K562 (cell line): ENCODE data around the gene LGALS9B. TPM values are rescaled to one million over a fixed set of nuclear protein-coding genes. Genes with fewer than 3 reads are reported as not detected.
"Not testable (repeated sequence)": the region's sequence is repeated elsewhere in the genome, so short reads cannot be mapped to it uniquely, and the experiment has no call there.

Source experiments
- ATAC-seq: fragments of 200-7000 bp; cut with Tn5 transposase; 3 replicates; pipeline ENCODE4 v1.9.1; 2020; ENCODE audit warnings: moderate library complexity
- BruUV-seq: library from RNA; stranded (reverse); fragments of 400-500 nt; replicated peaks from 2 replicates; lab custom pipeline; 2021; lab: Mats Ljungman, UMichigan
- CTCF ChIA-PET: fragments of 300-600 bp; formaldehyde crosslinking; extraction: SDS; loops from one replicate; lab custom pipeline; 2021; ENCODE audit warnings: low intra/inter-chr PET ratio; lab: Yijun Ruan, JAX
- POLR2A ChIA-PET: fragments of 300-600, 350-650 bp; sonication (Branson Sonifier 250); formaldehyde crosslinking; extraction: SDS; loops from one replicate; lab custom pipeline; 2021; ENCODE audit warnings: antibody characterized with exemption, inconsistent platforms; lab: Yijun Ruan, JAX
- DNase-seq, 4 experiments: peaks; one replicate each; pipeline versions ENCODE4 v3.0.0 to v3.0.0-alpha.2; 2011 to 2018; ENCODE audit warnings: low spot score in 3 of 4, mixed read lengths in 3 of 4; ENCODE audit errors: extremely low read depth in 1 of 4
- FAIRE-seq: peaks from 2 replicates; lab custom pipeline; 2011; peaks lifted over from hg19 to GRCh38; lab: Jason Lieb, UNC
- H2AFZ ChIP-seq: 2 replicates; pipeline ENCODE4 v1.6.0; 2011; ENCODE audit warnings: low read depth, low read length, control low read depth, inconsistent platforms
- H3K27ac ChIP-seq: fragments of 200-600 bp; 3 replicates; pipeline ENCODE4 v1.8.0; 2011; ENCODE audit warnings: low read depth, mild to moderate bottlenecking, control low read depth, inconsistent platforms, low read length, moderate library complexity, mixed read lengths; ENCODE audit errors: extremely low read depth
- H3K27me3 ChIP-seq, 2 experiments: fragments of 300-600 bp in 1 of 2; 2 replicates in 1 of 2; 3 replicates in 1 of 2; pipeline versions ENCODE4 v1.6.0 to v1.8.0; 2011; ENCODE audit warnings: inconsistent platforms in 2 of 2, low read length in 2 of 2, mild to moderate bottlenecking in 1 of 2, mixed read lengths in 1 of 2, moderate library complexity in 1 of 2; ENCODE audit not compliant: control insufficient read depth in 2 of 2, insufficient read depth in 2 of 2
- H3K36me3 ChIP-seq: fragments of 300-600 bp; 3 replicates; pipeline ENCODE4 v1.8.0; 2011; ENCODE audit warnings: mild to moderate bottlenecking, low read length, inconsistent platforms; ENCODE audit not compliant: control insufficient read depth, insufficient read depth
- H3K4me1 ChIP-seq, 2 experiments: fragments of 200-600 bp in 1 of 2; replicated peaks in 1 of 2; 2 replicates in 1 of 2; 3 replicates in 1 of 2; pipeline versions ENCODE4 v1.5.1 to v1.8.0; 2011; ENCODE audit warnings: inconsistent platforms in 2 of 2, low read length in 2 of 2, mild to moderate bottlenecking in 1 of 2, mixed read lengths in 1 of 2, moderate library complexity in 1 of 2; ENCODE audit not compliant: control insufficient read depth in 2 of 2, insufficient read depth in 2 of 2
- H3K4me2 ChIP-seq: 2 replicates; pipeline ENCODE4 v1.6.1; 2011; ENCODE audit warnings: low read length, control low read depth, inconsistent platforms, mixed read lengths; ENCODE audit not compliant: insufficient read depth
- H3K4me3 ChIP-seq: fragments of 200-600 bp; sonication (generic), shearing (Covaris generic); 2 replicates; pipeline ENCODE4 v1.5.1; 2016; ENCODE audit warnings: control low read depth, inconsistent platforms
- H3K79me2 ChIP-seq: fragments of 200-600 bp; 3 replicates; pipeline ENCODE4 v1.8.0; 2011; ENCODE audit warnings: low read length, inconsistent platforms; ENCODE audit not compliant: control insufficient read depth, insufficient read depth
- H3K9ac ChIP-seq, 2 experiments: 2 replicates each; pipeline versions ENCODE4 v1.6.0 to v1.6.1; 2011; ENCODE audit warnings: low read depth in 2 of 2, low read length in 2 of 2, control low read depth in 1 of 2, inconsistent platforms in 1 of 2, mild to moderate bottlenecking in 1 of 2, mixed read lengths in 1 of 2; ENCODE audit not compliant: insufficient read depth in 1 of 2
- H3K9me1 ChIP-seq: one replicate; pipeline ENCODE4 v1.6.0; 2011; ENCODE audit warnings: inconsistent platforms, mild to moderate bottlenecking, low read length, moderate library complexity; ENCODE audit not compliant: control insufficient read depth, insufficient read depth
- H3K9me3 ChIP-seq: replicated peaks from 2 replicates; pipeline ENCODE4 v1.5.1; 2011; ENCODE audit warnings: low read depth, low read length, inconsistent platforms; ENCODE audit not compliant: control insufficient read depth, insufficient read depth
- H4K20me1 ChIP-seq: replicated peaks from 2 replicates; pipeline ENCODE4 v1.6.1; 2011; ENCODE audit warnings: low read length, inconsistent platforms, mixed read lengths; ENCODE audit not compliant: control insufficient read depth, insufficient read depth
- WGBS: fragments of 100-300 bp; shearing (Covaris generic); methylation state at CpG from one replicate; pipeline ENCODE4 v1.1.6; 2016; ENCODE audit warnings: low coverage, mixed read lengths; ENCODE audit not compliant: insufficient coverage; ENCODE audit errors: missing lambda C conversion rate; 5-methylcytosine and 5-hydroxymethylcytosine counted together
- in situ Hi-C: fragments of 300-500 bp; cut with MboI; formaldehyde crosslinking; loops from 4 replicates; pipeline ENCODE4 v1.15.0; 2018; ENCODE audit warnings: inconsistent platforms, mixed read lengths
- intact Hi-C: fragments of 100-400 bp; cut with micrococcal nuclease; formaldehyde crosslinking; loops from 2 replicates; pipeline ENCODE4 v1.14.2; 2022
- polyA plus RNA-seq, 8 experiments: library from polyadenylated mRNA; depleted of rRNA in 4 of 8; stranded (reverse) in 5 of 8; unstranded in 3 of 8; fragments of >200 nt; fragmentation: Nextera tagmentation in 2 of 8; fragmentation: Illumina TruSeq in 1 of 8; extraction: Ambion mirVana in 2 of 8; extraction: Trizol in 1 of 8; gene quantifications; 2 replicates each; pipeline versions ENCODE4 v1.2.1 to v1.2.3, GENCODE V29; 2011 to 2014; ENCODE audit warnings: inconsistent platforms in 1 of 8, missing spikeins in 1 of 8
- total RNA-seq, 7 experiments: library from RNA; depleted of rRNA in 6 of 7; stranded (reverse); fragments of >200 nt in 6 of 7; fragmentation: Illumina TruSeq in 2 of 7; extraction: Trizol in 2 of 7; gene quantifications; 2 replicates each; pipeline versions ENCODE4 v1.2.1 to v1.2.3, GENCODE V29; 2011 to 2021; ENCODE audit warnings: low replicate concordance in 1 of 7

LGALS9B gene
- total and polyA plus RNA-seq, 9 of the 15 experiments (the other 6 are each of a cell fraction or from before 2014, with no cell fraction given): not detected

DNA sequence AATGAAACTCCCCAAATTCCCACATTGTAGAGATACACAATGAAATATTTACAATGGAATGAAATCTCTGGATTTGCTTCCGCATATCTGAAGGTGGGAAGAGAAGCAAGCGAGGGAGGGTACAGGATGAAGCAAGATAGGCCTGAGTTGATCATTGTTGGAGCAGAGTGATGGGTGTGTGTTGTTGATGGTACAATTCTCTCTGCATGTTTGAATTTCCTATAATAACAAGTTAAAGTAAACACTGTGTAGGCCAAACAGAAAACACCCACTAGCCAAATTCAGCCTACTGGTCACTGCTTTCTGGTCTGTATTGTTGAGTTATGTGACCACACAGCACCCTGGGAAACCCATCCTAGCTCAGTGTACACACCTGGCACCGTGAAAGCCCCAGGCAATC lies 5.2 kb downstream of the LGALS9B start:
- whole genome bisulfite sequencing: no CpG with 5 or more reads among the region's 3 CpGs
- H3K79me2 ChIP-seq, H3K4me1 ChIP-seq, POLR2A ChIA-PET, in situ Hi-C loops, H3K9me3 ChIP-seq, CTCF ChIA-PET, H3K27ac ChIP-seq, DNase-seq, H3K4me3 ChIP-seq, H3K4me2 ChIP-seq, H3K9ac ChIP-seq, ATAC-seq, FAIRE-seq, H4K20me1 ChIP-seq, intact Hi-C loops, H2AFZ ChIP-seq, H3K36me3 ChIP-seq, H3K27me3 ChIP-seq, H3K9me1 ChIP-seq, BruUV-seq: not testable (repeated sequence)

DNA sequence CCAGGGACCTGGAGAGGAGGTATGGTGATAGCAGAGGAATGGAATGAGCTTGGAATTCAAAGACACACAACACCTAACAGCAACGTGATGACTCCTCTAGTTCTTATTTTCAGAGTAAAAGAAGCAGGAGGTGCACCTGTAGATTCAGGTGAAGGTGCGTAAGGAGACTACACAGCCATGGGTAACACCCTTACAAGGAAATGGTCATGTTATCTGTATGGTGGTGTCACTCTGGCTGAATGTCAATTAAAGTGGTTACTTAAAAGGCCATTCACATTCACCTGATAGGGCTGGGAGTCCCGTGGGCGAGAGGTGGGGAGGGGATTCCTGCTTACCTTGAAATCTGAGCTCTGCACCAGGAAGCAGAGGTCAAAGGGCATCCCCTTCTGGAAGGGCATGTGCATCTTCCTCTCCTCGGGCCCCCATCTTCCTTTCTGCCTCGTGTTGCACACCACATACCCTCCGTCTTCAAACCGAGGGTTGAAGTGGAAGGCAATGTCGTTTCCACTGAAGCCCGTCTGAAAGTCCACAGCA lies 9.4 kb downstream of the LGALS9B start:
- FAIRE-seq, H3K9me1 ChIP-seq, H3K36me3 ChIP-seq, H3K9me3 ChIP-seq, H3K79me2 ChIP-seq, in situ Hi-C loops, H3K4me3 ChIP-seq, H4K20me1 ChIP-seq, H3K27me3 ChIP-seq, ATAC-seq, H3K27ac ChIP-seq, POLR2A ChIA-PET, H3K4me1 ChIP-seq, CTCF ChIA-PET, H3K9ac ChIP-seq, H3K4me2 ChIP-seq, H2AFZ ChIP-seq, DNase-seq, intact Hi-C loops, BruUV-seq: not testable (repeated sequence)
- WGBS: 0% methylated on average over 3 of the region's 10 CpGs

DNA sequence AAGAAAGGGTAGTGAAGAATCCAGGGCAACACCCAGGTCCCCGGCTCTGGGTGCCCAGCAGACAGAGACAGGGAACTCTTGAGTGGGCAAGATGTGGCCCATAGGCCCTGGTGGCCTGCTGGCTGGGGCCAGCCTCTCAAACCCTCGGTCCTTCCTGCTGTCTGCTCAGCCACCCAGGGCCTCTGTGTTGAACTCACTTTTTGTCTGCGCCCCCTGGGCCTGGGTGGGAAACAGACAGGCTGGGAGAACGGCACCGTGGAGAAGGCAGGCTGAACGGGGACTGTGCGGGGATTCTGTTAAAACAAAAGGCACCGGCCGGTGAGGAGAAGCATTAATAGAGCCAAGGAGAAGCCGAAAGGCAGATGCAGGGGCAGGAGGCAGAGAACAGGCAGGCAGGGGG lies 12.2 kb downstream of the LGALS9B start:
- H3K9me1 ChIP-seq, in situ Hi-C loops, H3K9ac ChIP-seq, H2AFZ ChIP-seq, H3K4me3 ChIP-seq, POLR2A ChIA-PET, H3K27ac ChIP-seq, H3K9me3 ChIP-seq, ATAC-seq, H3K27me3 ChIP-seq, H3K4me1 ChIP-seq, H3K36me3 ChIP-seq, FAIRE-seq, CTCF ChIA-PET, H3K4me2 ChIP-seq, H4K20me1 ChIP-seq, DNase-seq, BruUV-seq, H3K79me2 ChIP-seq, intact Hi-C loops: not testable (repeated sequence)
- no CpG with 5 or more reads among the region's 10 CpGs for WGBS

DNA sequence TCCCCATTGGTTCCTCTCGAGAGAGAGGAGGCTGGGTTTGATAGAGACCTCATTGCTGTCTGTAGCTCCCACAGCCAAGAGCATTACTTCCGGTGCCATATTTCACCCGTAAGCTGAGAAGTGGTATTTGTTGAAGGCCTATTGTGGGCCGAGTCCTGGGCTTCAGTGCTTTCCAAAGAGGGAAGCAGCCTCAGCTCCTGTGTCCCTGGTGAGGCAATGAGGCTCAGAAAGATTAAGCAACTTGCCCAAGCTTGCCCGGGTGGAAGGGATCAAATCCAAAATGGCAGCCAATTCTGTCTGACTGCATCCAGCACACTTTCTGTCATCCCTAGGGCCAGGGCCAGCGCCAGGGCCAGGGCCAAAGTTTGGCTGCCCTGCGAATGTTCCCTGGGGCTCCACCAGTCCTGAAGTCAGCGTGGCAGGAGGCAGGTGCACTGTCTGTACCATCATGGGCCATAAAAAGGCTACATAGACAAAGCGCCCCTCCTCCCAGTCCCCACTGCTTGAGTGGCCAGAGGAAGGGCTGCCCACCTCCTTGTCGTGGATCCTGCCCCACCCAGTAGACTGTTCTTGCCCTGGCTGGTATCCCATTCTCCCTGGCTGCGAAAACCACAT lies 13.4 kb downstream of the LGALS9B start:
- ATAC-seq, H3K27ac ChIP-seq, H3K9me1 ChIP-seq, FAIRE-seq, intact Hi-C loops, DNase-seq, H3K9ac ChIP-seq, CTCF ChIA-PET, H3K4me3 ChIP-seq, H3K4me1 ChIP-seq, H4K20me1 ChIP-seq, H3K9me3 ChIP-seq, H3K79me2 ChIP-seq, H2AFZ ChIP-seq, H3K4me2 ChIP-seq, in situ Hi-C loops, BruUV-seq, H3K36me3 ChIP-seq, H3K27me3 ChIP-seq, POLR2A ChIA-PET: not testable (repeated sequence)
- WGBS: no CpG with 5 or more reads among the region's 11 CpGs
